ENCODE measurements around the gene SMARCD3. TPM values are rescaled to one million over a fixed set of nuclear protein-coding genes. Genes with fewer than 3 reads are reported as not detected.

SMARCD3 gene
- total and polyA plus RNA-seq, 2 of the 13 experiments (the other 11 are each of a cell fraction or from before 2014, with no cell fraction given), result 0.20 to 0.62 TPM

DNA sequence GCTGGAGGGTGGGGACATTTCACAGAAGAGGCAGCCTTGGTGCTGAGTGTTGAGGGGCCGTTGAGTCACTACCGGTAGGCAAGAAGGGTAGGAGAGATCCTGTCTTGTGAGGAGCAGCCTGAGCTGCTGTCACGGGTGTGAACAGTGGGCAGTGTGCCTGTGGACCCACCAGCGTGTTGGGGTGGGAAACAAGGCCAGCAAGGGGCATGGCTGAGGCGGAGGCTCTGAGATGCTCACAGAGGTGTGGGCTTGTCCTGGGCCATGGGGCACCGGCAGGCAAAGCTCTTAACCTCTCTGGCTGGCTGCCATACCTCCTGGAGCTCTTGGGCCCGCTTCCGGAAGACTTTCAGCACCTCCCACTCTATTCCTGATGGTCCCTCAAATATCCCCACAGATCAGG lies 33.6 kb upstream of the SMARCD3 start (continued):
- TF ChIP-seq, protein P1, sequence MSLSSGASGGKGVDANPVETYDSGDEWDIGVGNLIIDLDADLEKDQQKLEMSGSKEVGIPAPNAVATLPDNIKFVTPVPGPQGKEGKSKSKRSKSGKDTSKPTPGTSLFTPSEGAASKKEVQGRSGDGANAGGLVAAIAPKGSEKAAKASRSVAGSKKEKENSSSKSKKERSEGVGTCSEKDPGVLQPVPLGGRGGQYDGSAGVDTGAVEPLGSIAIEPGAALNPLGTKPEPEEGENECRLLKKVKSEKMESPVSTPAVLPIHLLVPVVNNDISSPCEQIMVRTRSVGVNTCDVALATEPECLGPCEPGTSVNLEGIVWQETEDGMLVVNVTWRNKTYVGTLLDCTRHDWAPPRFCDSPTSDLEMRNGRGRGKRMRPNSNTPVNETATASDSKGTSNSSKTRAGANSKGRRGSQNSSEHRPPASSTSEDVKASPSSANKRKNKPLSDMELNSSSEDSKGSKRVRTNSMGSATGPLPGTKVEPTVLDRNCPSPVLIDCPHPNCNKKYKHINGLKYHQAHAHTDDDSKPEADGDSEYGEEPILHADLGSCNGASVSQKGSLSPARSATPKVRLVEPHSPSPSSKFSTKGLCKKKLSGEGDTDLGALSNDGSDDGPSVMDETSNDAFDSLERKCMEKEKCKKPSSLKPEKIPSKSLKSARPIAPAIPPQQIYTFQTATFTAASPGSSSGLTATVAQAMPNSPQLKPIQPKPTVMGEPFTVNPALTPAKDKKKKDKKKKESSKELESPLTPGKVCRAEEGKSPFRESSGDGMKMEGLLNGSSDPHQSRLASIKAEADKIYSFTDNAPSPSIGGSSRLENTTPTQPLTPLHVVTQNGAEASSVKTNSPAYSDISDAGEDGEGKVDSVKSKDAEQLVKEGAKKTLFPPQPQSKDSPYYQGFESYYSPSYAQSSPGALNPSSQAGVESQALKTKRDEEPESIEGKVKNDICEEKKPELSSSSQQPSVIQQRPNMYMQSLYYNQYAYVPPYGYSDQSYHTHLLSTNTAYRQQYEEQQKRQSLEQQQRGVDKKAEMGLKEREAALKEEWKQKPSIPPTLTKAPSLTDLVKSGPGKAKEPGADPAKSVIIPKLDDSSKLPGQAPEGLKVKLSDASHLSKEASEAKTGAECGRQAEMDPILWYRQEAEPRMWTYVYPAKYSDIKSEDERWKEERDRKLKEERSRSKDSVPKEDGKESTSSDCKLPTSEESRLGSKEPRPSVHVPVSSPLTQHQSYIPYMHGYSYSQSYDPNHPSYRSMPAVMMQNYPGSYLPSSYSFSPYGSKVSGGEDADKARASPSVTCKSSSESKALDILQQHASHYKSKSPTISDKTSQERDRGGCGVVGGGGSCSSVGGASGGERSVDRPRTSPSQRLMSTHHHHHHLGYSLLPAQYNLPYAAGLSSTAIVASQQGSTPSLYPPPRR (CRISPR knock-in tag; IDR thresholded peaks at IDR 0.05; ENCODE audit: borderline replicate concordance), result no peak
- TF ChIP-seq IKZF1 (IDR thresholded peaks at IDR 0.05), result no peak
- no peak for TF ChIP-seq ZNF569 (CRISPR knock-in tag; IDR thresholded peaks at IDR 0.05; ENCODE audit: borderline replicate concordance)
- TF ChIP-seq HOXA5 (CRISPR knock-in tag; IDR thresholded peaks at IDR 0.05), result no peak
- no peak for TF ChIP-seq ZSCAN30 (CRISPR knock-in tag; IDR thresholded peaks at IDR 0.05)
- no peak for TF ChIP-seq ZNF354B (CRISPR knock-in tag; IDR thresholded peaks at IDR 0.05)
- no peak for TF ChIP-seq TAF1 (CRISPR knock-in tag; IDR thresholded peaks at IDR 0.05)
- no peak for TF ChIP-seq ZNF12 (CRISPR knock-in tag; IDR thresholded peaks at IDR 0.05)
- no peak for TF ChIP-seq DMAP1 (CRISPR knock-in tag; IDR thresholded peaks at IDR 0.05)
- no peak for TF ChIP-seq FOXC1 (CRISPR knock-in tag; IDR thresholded peaks at IDR 0.05; ENCODE audit: borderline replicate concordance)

DNA sequence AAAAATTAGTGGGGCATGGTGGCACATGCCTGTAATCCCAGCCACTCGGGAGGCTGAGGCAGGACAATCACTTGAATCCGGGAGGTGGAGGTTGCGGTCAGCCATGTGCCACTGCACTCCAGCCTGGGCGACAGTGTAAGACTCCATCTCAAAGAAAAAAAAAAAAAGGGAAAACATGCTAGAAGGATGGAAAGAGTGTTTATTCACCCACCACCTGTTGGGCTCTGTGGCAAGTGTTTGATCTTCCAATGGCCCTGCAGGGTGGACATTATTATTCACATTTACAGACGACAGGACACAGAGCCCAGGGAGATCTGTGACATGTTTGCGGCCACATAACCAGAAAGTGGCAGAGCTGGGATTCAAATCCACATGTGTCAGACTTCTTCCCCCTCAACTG lies 33.2 kb upstream of the SMARCD3 start:
- WGBS (ENCODE audit: low lambda C conversion rate), result 42% methylated on average over 6 of the region's 6 CpGs
- H3K79me2 ChIP-seq (ENCODE audit: insufficient read depth, low read length), result no peaks in the 10 kb centered on the region
- in situ Hi-C loops (cut with HindIII; ENCODE audit: extremely low pct_ligation_motif_present, low pct_unique_long_range_greater_than_20kb), result no loop called here
- no peak overlapping the region for H2AFZ ChIP-seq (ENCODE audit: low read length)
- H3K4me2 ChIP-seq (ENCODE audit: low read depth, low read length), result no peak overlapping the region
- no TSS peak for BruUV-seq (replicated peaks)
- no peak for ATAC-seq
- peaks cover 9% of the 10 kb centered on the region; the same call in 1 of the 2 replicates for H3K4me1 ChIP-seq (ENCODE audit: insufficient read depth, low read length)
- H3K27ac ChIP-seq (ENCODE audit: extremely low read length, insufficient read depth, low read length), result no peak overlapping the region
- peaks cover 6 to 43% of the 10 kb centered on the region in 2 experiments for H3K27me3 ChIP-seq (ENCODE audit: control insufficient read depth in 1 of 2, insufficient read depth in 2 of 2, low read length in 2 of 2)
- no peak for DNase-seq (ENCODE audit: low spot score)
- ChIA-PET CTCF (ENCODE audit: low intra/inter-chr PET ratio, low total read pairs) (no interaction called here), POLR2A (no interaction called here)
- TF ChIP-seq ZNF552 (CRISPR knock-in tag; IDR thresholded peaks at IDR 0.05; ENCODE audit: borderline replicate concordance) (no peak), RFXANK (CRISPR knock-in tag; IDR thresholded peaks at IDR 0.05) (no peak), NFE2L1 (CRISPR knock-in tag; IDR thresholded peaks at IDR 0.05; ENCODE audit: borderline replicate concordance) (no peak), KLF6 (CRISPR knock-in tag; IDR thresholded peaks at IDR 0.05) (no peak), ZNF768 (CRISPR knock-in tag; IDR thresholded peaks at IDR 0.05) (no peak), MAFF (IDR thresholded peaks at IDR 0.05; ENCODE audit: low read depth, low read length) (no peak)
- intact Hi-C loops (cut with micrococcal nuclease; ENCODE audit: unreplicated experiment), result no loop called here
- no peaks in the 10 kb centered on the region for H3K9me3 ChIP-seq (ENCODE audit: low read length)
- no peaks in the 10 kb centered on the region for H4K20me1 ChIP-seq (ENCODE audit: insufficient read depth, low read length)
- no peaks in the 10 kb centered on the region for H3K36me3 ChIP-seq (replicated peaks in 1 of 2; ENCODE audit: control insufficient read depth in 1 of 2, insufficient read depth in 2 of 2, low read length in 2 of 2)
- H3K9ac ChIP-seq (ENCODE audit: insufficient read depth, low read depth, low read length), result no peak overlapping the region
- no peak overlapping the region for H3K4me3 ChIP-seq (replicated peaks in 1 of 3; ENCODE audit: insufficient read depth in 1 of 3, low read depth in 2 of 3, low read length in 3 of 3)
- FAIRE-seq, result no peak

Data from HepG2 (cell line).